ENCODE results near the gene CEP57L1. TPM values are rescaled to one million over a fixed set of nuclear protein-coding genes. Genes with fewer than 3 reads are reported as not detected.

The CEP57L1 gene
- total RNA-seq, 4 donors from 2014 or later: 10.3 to 18.8 (median 13.8) TPM

- no peak overlapping the region for H3K4me3 ChIP-seq
- no peaks in the 10 kb centered on the region for H3K27me3 ChIP-seq
- no peaks in the 10 kb centered on the region for H3K4me1 ChIP-seq
- no peaks in the 10 kb centered on the region for H3K36me3 ChIP-seq
- WGBS: 79% methylated on average over 3 of the region's 3 CpGs
- no peaks in the 10 kb centered on the region for H3K9me3 ChIP-seq
- TF ChIP-seq CTCF (IDR thresholded peaks at IDR 0.05): no peak
- TF ChIP-seq POLR2AphosphoS5 (IDR thresholded peaks at IDR 0.05): no peak
- no peak overlapping the region for H3K27ac ChIP-seq
- DNase-seq (ENCODE audit: low spot score in 2 of 2): no peak
These were observed 109.2 kb downstream of the CEP57L1 start for GRCh38 chr6:109204511-109204910.

- 86% methylated on average over 1 of the region's 1 CpG for WGBS
These were observed 117.4 kb downstream of the CEP57L1 start for GRCh38 chr6:109212683-109213082.

More at GRCh38 chr6:109212683-109213082, 117.4 kb downstream of the CEP57L1 start:
- no peak for TF ChIP-seq CTCF (IDR thresholded peaks at IDR 0.05)
- no peak for TF ChIP-seq POLR2A (IDR thresholded peaks at IDR 0.05)
- Histone ChIP-seq H3K4me3 (no peak overlapping the region), H3K9me3 (no peaks in the 10 kb centered on the region), H3K27ac (no peak overlapping the region), H3K36me3 (no peaks in the 10 kb centered on the region), H3K4me1 (no peaks in the 10 kb centered on the region), H3K27me3 (no peaks in the 10 kb centered on the region)
- DNase-seq (ENCODE audit: low spot score in 2 of 2): no peak

Other genes with a start within 250 kb of the CEP57L1 start
- gene ARMC2, start 247.1 kb upstream of the CEP57L1 start, total RNA-seq: 1 to 10 TPM; 1.9 to 9.5 (median 3.6) TPM
- 100 to 1,000 TPM in 1 of 4 donors, 10 to 100 TPM in 3; 70.7 to 207 (median 86.7) TPM for gene SESN1, start 661 bp upstream of the CEP57L1 start, total RNA-seq

All from suprapubic skin (tissue), 4 donors.